CD4-positive, alpha-beta T cell (primary cell): ENCODE results near the gene ZNF827. TPM values are rescaled to one million over a fixed set of nuclear protein-coding genes. Genes with fewer than 3 reads are reported as not detected.

Experiments used
- ATAC-seq: fragments of 200-7000 bp; cut with Tn5 transposase; one replicate; pipeline ENCODE4 v1.10.0; 2022; ENCODE audit warnings: mild to moderate bottlenecking; ENCODE audit not compliant: poor library complexity
- CTCF ChIA-PET: fragments of 350-600 bp; sonication (Branson Sonifier 250); formaldehyde crosslinking; loops from one replicate; lab custom pipeline; 2021; ENCODE audit warnings: antibody characterized with exemption, inconsistent platforms; lab: Charles Lee
- POLR2A ChIA-PET: fragments of 350-600 bp; sonication (Branson Sonifier 250); formaldehyde crosslinking; loops from one replicate; lab custom pipeline; 2021; ENCODE audit warnings: antibody characterized with exemption, inconsistent platforms; lab: Charles Lee
- DNase-seq, 14 experiments: peaks; one replicate each; pipeline ENCODE4 v3.0.0-alpha.2; 2013 to 2020; ENCODE audit warnings: mixed read lengths in 2 of 14
- H3K27ac ChIP-seq, 2 donors: one replicate each; pipeline versions ENCODE4 v1.5.1 to v1.7.0; 2013; ENCODE audit warnings: low read length in 2 of 2, low read depth in 1 of 2, mild to moderate bottlenecking in 1 of 2
- H3K27me3 ChIP-seq, 2 experiments: 1 replicate in 1 of 2; 2 replicates in 1 of 2; pipeline versions ENCODE4 v1.6.1 to v1.7.0; 2013; ENCODE audit warnings: low read length in 2 of 2, control low read depth in 1 of 2, mild to moderate bottlenecking in 1 of 2, moderate library complexity in 1 of 2; ENCODE audit not compliant: insufficient read depth in 2 of 2, control insufficient read depth in 1 of 2
- H3K36me3 ChIP-seq: one replicate; pipeline ENCODE4 v1.6.1; 2013; ENCODE audit warnings: low read length, control low read depth; ENCODE audit not compliant: insufficient read depth
- H3K4me1 ChIP-seq: one replicate; pipeline ENCODE4 v1.6.1; 2013; ENCODE audit warnings: low read length, control low read depth; ENCODE audit not compliant: insufficient read depth
- H3K4me3 ChIP-seq: one replicate; pipeline ENCODE4 v1.5.1; 2013; ENCODE audit warnings: mild to moderate bottlenecking, low read length, moderate library complexity
- H3K9me3 ChIP-seq, 2 experiments: 1 replicate in 1 of 2; 2 replicates in 1 of 2; pipeline versions ENCODE4 v1.6.1 to v1.7.0; 2013; ENCODE audit warnings: low read length in 2 of 2, mild to moderate bottlenecking in 2 of 2, control low read depth in 1 of 2, moderate library complexity in 1 of 2; ENCODE audit not compliant: control insufficient read depth in 1 of 2, insufficient read depth in 1 of 2
- H3K27ac Mint-ChIP-seq: one replicate; pipeline ENCODE4 v1.8.0; 2020; ENCODE audit warnings: mixed read lengths
- H3K27me3 Mint-ChIP-seq: one replicate; pipeline ENCODE4 v1.8.0; 2021; ENCODE audit warnings: mixed read lengths
- H3K36me3 Mint-ChIP-seq: one replicate; pipeline ENCODE4 v1.8.0; 2021; ENCODE audit warnings: low read depth, mixed read lengths
- H3K4me1 Mint-ChIP-seq: one replicate; pipeline ENCODE4 v1.8.0; 2021; ENCODE audit warnings: low read depth, mixed read lengths
- H3K4me3 Mint-ChIP-seq: one replicate; pipeline ENCODE4 v1.8.0; 2020; ENCODE audit warnings: mild to moderate bottlenecking, mixed read lengths
- H3K9me3 Mint-ChIP-seq: one replicate; pipeline ENCODE4 v1.8.0; 2020; ENCODE audit warnings: mixed read lengths
- CTCF ChIP-seq: fragments of 200-600 bp; IDR thresholded peaks from one replicate; pipeline ENCODE4 v1.8.0; 2022; ENCODE audit warnings: antibody characterized with exemption, mild to moderate bottlenecking
- intact Hi-C, 2 experiments: fragments of 100-400 bp; cut with DNase I in 1 of 2; cut with micrococcal nuclease in 1 of 2; formaldehyde crosslinking; loops; one replicate each; pipeline versions ENCODE4 v1.15.1 to v1.9.0; 2023 to 2025; cut with DNase I, micrococcal nuclease
- total RNA-seq, 174 experiments: library from RNA in 2 of 174; stranded (reverse) in 2 of 174; gene quantifications; one replicate each; pipeline ENCODE4 v1.2.3 and lab custom pipeline; 2021 to 2026

ZNF827 gene
- total RNA-seq, 2 experiments from 2014 or later, result 13.7 to 14.3 TPM

- CTCF ChIA-PET, result no interaction called here
- intact Hi-C loops, result no loop called here
Observed at GRCh38 chr4:145736241-145736831, 202.3 kb downstream of the ZNF827 start.

GRCh38 chr4:145735827-145736226 is 202.8 kb downstream of the ZNF827 start:
- peaks cover 21% of the 10 kb centered on the region for H3K4me1 Mint-ChIP-seq
- POLR2A ChIA-PET, result no interaction called here

More at GRCh38 chr4:145736241-145736831, 202.3 kb downstream of the ZNF827 start:
- Mint-ChIP-seq H3K9me3 (no peaks in the 10 kb centered on the region), H3K27ac (no peak overlapping the region), H3K27me3 (no peaks in the 10 kb centered on the region), H3K36me3 (no peaks in the 10 kb centered on the region), H3K4me3 (no peak overlapping the region), H3K4me1 (peaks cover 21% of the 10 kb centered on the region)
- no peak for DNase-seq
- H3K4me3 ChIP-seq, result no peak overlapping the region
- no peak overlapping the region for H3K27ac ChIP-seq
- TF ChIP-seq CTCF, result no peak
- no peak for ATAC-seq
- no peaks in the 10 kb centered on the region for H3K36me3 ChIP-seq
- peaks cover 14% of the 10 kb centered on the region for H3K4me1 ChIP-seq
- H3K9me3 ChIP-seq, result no peaks in the 10 kb centered on the region
- POLR2A ChIA-PET, result no interaction called here
- no peaks in the 10 kb centered on the region for H3K27me3 ChIP-seq

GRCh38 chr4:145735347-145735675 is 203.3 kb downstream of the ZNF827 start:
- Histone ChIP-seq H3K27me3 (no peaks in the 10 kb centered on the region), H3K27ac (no peak overlapping the region), H3K4me3 (no peak overlapping the region), H3K36me3 (no peaks in the 10 kb centered on the region), H3K4me1 (peaks cover 14% of the 10 kb centered on the region), H3K9me3 (no peaks in the 10 kb centered on the region)
- peak overlapping the region; percentile 46 for H3K4me3 Mint-ChIP-seq
- DNase-seq (no peak), ATAC-seq (no peak)
- peaks cover 21% of the 10 kb centered on the region for H3K4me1 Mint-ChIP-seq
- no peaks in the 10 kb centered on the region for H3K27me3 Mint-ChIP-seq
- intact Hi-C loops, result no loop called here
- ChIA-PET CTCF (no interaction called here), POLR2A (no interaction called here)
- H3K36me3 Mint-ChIP-seq, result no peaks in the 10 kb centered on the region
- TF ChIP-seq CTCF, result no peak
- H3K9me3 Mint-ChIP-seq, result no peaks in the 10 kb centered on the region
- no peak overlapping the region for H3K27ac Mint-ChIP-seq

More at GRCh38 chr4:145735827-145736226, 202.8 kb downstream of the ZNF827 start:
- peaks cover 14% of the 10 kb centered on the region for H3K4me1 ChIP-seq
- no peaks in the 10 kb centered on the region for H3K9me3 Mint-ChIP-seq
- H3K4me3 ChIP-seq, result no peak overlapping the region
- DNase-seq (no peak), ATAC-seq (no peak)
- intact Hi-C loops, result no loop called here
- H3K9me3 ChIP-seq, result no peaks in the 10 kb centered on the region
- H3K27ac Mint-ChIP-seq, result no peak overlapping the region
- CTCF ChIA-PET, result no interaction called here
- H3K27ac ChIP-seq, result no peak overlapping the region
- H3K36me3 ChIP-seq, result no peaks in the 10 kb centered on the region
- peak overlapping the region; percentile 46 for H3K4me3 Mint-ChIP-seq
- no peaks in the 10 kb centered on the region for H3K27me3 Mint-ChIP-seq
- no peak for TF ChIP-seq CTCF
- H3K27me3 ChIP-seq, result no peaks in the 10 kb centered on the region
- no peaks in the 10 kb centered on the region for H3K36me3 Mint-ChIP-seq
